Skeletal muscle satellite cell (primary cell): Measurements from ENCODE around the gene F2R.
"Not testable (repeated sequence)": the region's sequence is repeated elsewhere in the genome, so short reads cannot be mapped to it uniquely, and the experiment has no call there.

Source experiments
- H3K27me3 ChIP-seq: 2 replicates; pipeline ENCODE4 v1.7.0; 2013; ENCODE audit warnings: low read length; ENCODE audit not compliant: control insufficient read depth, insufficient read depth
- H3K36me3 ChIP-seq: 2 replicates; pipeline ENCODE4 v1.7.0; 2013; ENCODE audit warnings: mild to moderate bottlenecking, control low read depth, low read length; ENCODE audit not compliant: insufficient read depth
- H3K4me1 ChIP-seq: 2 replicates; pipeline ENCODE4 v1.7.0; 2013; ENCODE audit warnings: low read length; ENCODE audit not compliant: control insufficient read depth, insufficient read depth
- H3K4me2 ChIP-seq: 2 replicates; pipeline ENCODE4 v1.7.0; 2013; ENCODE audit warnings: mild to moderate bottlenecking, low read length
- H3K4me3 ChIP-seq: 2 replicates; pipeline ENCODE4 v1.7.0; 2013; ENCODE audit warnings: low read length
- H3K9ac ChIP-seq: 2 replicates; pipeline ENCODE4 v1.7.0; 2013; ENCODE audit warnings: mild to moderate bottlenecking, low read depth, low read length, moderate library complexity
- H3K9me3 ChIP-seq: replicated peaks from 2 replicates; pipeline ENCODE4 v1.7.0; 2013; ENCODE audit warnings: mild to moderate bottlenecking, control low read depth, low read length

The F2R gene

GRCh38 chr5:76723906-76724305, 8.0 kb downstream of the F2R start:
- H3K36me3 ChIP-seq: no peaks in the 10 kb centered on the region
- H3K9ac ChIP-seq: no peak overlapping the region
- no peak overlapping the region for H3K4me3 ChIP-seq

GRCh38 chr5:76724871-76725270, 8.9 kb downstream of the F2R start:
- Histone ChIP-seq H3K36me3 (peaks cover 3% of the 10 kb centered on the region), H3K9ac (peak overlapping the region; percentile 21)

More at GRCh38 chr5:76723906-76724305, 8.0 kb downstream of the F2R start:
- Histone ChIP-seq H3K27me3 (no peaks in the 10 kb centered on the region), H3K9me3 (no peaks in the 10 kb centered on the region), H3K4me2 (no peak overlapping the region), H3K4me1 (no peaks in the 10 kb centered on the region)

GRCh38 chr5:76728965-76729364, 13.0 kb downstream of the F2R start:
- peaks cover 27% of the 10 kb centered on the region for H3K36me3 ChIP-seq
- H3K9ac ChIP-seq: no peak overlapping the region
- no peaks in the 10 kb centered on the region for H3K4me1 ChIP-seq
- no peaks in the 10 kb centered on the region for H3K27me3 ChIP-seq
- H3K4me3 ChIP-seq: no peak overlapping the region
- H3K4me2 ChIP-seq: no peak overlapping the region
- H3K9me3 ChIP-seq: peaks cover 7% of the 10 kb centered on the region

More at GRCh38 chr5:76724871-76725270, 8.9 kb downstream of the F2R start:
- Histone ChIP-seq H3K27me3 (no peaks in the 10 kb centered on the region), H3K9me3 (peaks cover 3% of the 10 kb centered on the region), H3K4me3 (no peak overlapping the region), H3K4me1 (no peaks in the 10 kb centered on the region), H3K4me2 (no peak overlapping the region)

DNA sequence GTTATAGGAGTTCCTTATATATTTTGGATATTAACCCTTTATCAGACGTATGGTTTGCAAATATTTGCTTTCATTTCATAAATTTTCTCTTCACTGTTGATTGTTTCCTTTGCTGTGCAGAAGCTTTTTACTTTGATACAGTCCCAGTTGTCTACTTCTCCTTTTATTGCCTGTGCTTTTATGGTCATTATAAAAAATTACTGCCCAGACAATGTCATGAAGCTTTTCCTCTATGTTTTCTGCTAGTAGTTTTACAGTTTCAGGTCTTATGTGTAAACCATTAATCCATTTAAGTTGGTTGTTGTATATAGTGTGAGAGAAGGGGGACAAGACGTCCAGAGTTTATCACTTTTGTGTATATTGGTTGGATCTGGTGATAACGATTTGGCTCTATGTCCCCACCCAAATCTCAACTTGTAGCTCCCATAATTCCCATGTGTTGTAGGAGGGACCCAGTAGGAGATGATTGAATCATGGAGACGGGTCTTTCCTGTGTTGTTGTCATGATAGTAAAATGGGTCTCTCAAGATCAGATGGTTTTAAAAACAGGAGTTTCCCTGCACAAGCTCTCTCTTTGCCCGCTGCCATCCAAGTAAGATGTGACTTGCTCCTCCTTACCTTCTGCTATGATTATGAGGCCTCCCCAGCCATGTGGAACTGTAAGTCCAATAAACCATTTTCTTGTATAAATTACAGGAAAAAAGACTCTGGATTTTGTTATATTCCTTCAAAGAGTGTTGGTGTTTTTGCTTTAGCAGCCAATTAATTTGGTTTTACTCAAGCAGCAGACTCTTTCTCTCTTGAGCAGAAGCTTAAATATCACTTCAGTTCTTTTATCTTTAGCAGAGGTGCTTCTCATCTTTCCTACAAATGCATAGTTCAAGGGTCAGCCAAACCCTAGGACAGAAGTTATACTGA, 13.7 kb downstream of the F2R start:
- H3K27me3 ChIP-seq: no peaks in the 10 kb centered on the region
- H3K4me2 ChIP-seq: no peak overlapping the region
- H3K4me1 ChIP-seq: no peaks in the 10 kb centered on the region
- H3K9ac ChIP-seq: no peak overlapping the region
- no peak overlapping the region for H3K4me3 ChIP-seq
- peaks cover 34% of the 10 kb centered on the region for H3K36me3 ChIP-seq
- H3K9me3 ChIP-seq: peaks cover 7% of the 10 kb centered on the region

DNA sequence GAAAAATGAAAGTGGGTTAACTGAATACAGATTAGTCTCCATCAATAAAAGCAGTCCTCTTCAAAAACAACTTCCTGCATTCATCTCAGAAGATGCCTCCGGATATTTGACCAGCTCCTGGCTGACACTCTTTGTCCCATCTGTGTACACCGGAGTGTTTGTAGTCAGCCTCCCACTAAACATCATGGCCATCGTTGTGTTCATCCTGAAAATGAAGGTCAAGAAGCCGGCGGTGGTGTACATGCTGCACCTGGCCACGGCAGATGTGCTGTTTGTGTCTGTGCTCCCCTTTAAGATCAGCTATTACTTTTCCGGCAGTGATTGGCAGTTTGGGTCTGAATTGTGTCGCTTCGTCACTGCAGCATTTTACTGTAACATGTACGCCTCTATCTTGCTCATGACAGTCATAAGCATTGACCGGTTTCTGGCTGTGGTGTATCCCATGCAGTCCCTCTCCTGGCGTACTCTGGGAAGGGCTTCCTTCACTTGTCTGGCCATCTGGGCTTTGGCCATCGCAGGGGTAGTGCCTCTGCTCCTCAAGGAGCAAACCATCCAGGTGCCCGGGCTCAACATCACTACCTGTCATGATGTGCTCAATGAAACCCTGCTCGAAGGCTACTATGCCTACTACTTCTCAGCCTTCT, 16.6 kb downstream of the F2R start:
- Histone ChIP-seq H3K9ac (no peak overlapping the region), H3K27me3 (no peaks in the 10 kb centered on the region), H3K4me3 (no peak overlapping the region), H3K4me2 (no peak overlapping the region), H3K36me3 (peaks cover 36% of the 10 kb centered on the region), H3K4me1 (no peaks in the 10 kb centered on the region), H3K9me3 (peaks cover 7% of the 10 kb centered on the region)

GRCh38 chr5:76733049-76733417, 17.1 kb downstream of the F2R start:
- Histone ChIP-seq H3K9me3 (peaks cover 7% of the 10 kb centered on the region), H3K36me3 (peaks cover 36% of the 10 kb centered on the region), H3K4me3 (no peak overlapping the region), H3K27me3 (no peaks in the 10 kb centered on the region), H3K4me2 (no peak overlapping the region), H3K9ac (no peak overlapping the region), H3K4me1 (no peaks in the 10 kb centered on the region)

DNA sequence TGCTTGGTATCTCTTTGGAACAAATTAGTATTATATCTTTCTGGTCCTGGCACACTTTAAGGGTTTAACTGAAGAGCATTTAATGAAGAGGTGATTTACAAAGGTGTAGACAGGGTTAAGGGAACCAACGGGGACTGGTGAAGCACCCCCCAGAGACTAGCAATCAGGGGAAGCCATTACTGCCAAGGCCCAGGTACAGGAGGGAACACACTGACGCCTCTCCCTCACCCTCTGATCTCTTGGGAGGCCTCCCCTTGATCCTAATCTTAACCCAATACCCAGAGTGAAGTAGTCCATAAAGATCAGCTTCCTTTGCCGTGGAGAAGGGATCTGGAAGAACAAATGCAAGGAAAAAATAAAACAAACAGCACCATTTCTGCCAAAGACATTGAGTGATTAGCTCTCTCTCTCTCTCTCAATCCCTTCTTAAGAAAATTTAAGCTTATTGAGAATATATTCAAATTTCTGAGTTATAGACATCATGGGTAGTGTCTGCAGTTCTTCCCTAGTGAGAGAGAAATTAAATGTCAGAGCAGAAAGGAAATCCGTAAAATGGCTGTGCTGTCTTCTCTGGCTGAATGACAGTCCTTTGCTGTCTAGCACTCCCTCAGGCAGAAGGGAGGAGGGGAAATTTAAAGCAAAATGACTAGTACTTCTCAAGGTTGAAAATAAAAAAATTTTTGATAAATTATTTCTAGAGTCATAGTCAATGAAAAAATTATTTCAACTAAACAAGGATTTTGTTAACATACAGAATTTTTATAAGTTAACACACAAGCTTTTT, 20.0 kb downstream of the F2R start:
- no peaks in the 10 kb centered on the region for H3K9me3 ChIP-seq
- H3K4me3 ChIP-seq: no peak overlapping the region
- no peaks in the 10 kb centered on the region for H3K27me3 ChIP-seq
- H3K4me1 ChIP-seq: peaks cover 5% of the 10 kb centered on the region
- H3K9ac ChIP-seq: no peak overlapping the region
- peaks cover 27% of the 10 kb centered on the region for H3K36me3 ChIP-seq
- H3K4me2 ChIP-seq: no peak overlapping the region

DNA sequence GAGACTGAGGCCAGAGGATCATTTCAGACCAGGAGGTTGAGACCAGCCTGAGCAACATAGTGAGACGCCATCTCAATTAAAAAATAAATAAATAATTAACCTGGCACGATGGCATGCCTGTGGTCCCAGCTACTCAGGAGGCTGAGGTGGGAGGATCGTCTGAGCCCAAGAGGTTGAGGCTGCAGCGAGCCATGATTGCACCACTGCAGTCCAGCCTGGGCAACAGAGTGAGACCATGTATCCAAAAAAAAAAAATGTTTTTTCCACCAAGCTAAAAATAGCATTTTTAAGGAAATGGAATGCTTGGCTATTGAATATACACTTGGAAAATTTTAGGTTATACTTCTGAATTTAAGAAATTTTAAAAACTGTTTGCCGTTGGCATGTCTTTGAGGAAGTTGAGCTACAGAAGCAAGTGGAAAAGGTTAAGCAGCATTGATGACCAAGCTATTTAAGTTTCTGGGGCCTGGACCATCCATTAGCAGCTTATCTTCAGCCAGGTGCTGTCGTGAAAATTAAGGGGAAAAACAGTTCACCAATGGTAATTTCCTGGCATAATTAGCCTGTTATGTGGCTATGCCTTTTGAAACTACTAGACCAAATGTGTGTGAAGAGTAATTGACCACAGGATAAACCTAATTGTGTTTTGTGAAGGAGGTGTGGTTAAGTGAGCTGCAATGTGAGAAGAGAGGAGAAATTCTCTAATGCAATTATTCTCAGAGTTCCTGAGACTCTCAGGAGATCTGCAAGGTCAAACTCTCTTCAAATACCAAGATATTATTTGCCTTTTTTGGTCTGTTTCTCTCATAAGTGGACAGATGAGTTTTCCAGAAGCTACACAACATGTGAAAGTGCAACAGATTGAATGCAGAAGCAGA, 21.0 kb downstream of the F2R start:
- Histone ChIP-seq H3K4me2 (no peak overlapping the region), H3K4me1 (peaks cover 5% of the 10 kb centered on the region), H3K27me3 (no peaks in the 10 kb centered on the region), H3K9me3 (no peaks in the 10 kb centered on the region), H3K4me3 (no peak overlapping the region), H3K36me3 (peaks cover 27% of the 10 kb centered on the region), H3K9ac (no peak overlapping the region)

DNA sequence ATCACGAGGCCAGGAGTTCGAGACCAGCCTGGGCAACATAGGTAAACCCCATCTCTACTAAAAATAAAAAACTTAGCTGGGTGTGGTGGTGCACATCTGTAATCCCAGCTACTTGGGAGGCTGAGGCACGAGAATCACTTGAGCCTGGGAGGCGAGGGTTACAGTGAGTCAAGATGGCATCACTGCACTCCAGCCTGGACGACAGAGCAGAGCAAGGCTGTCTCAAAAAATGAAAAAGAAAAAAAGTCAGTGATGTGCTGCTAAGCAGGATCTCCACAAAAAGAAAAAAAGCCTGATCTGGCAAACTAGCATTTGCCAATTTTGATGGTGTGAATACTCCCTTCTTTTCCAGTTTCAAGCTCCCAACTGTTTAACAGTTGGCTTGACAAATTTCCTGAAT, 21.9 kb downstream of the F2R start:
- Histone ChIP-seq H3K4me2 (no peak overlapping the region), H3K4me3 (no peak overlapping the region), H3K36me3 (peaks cover 20% of the 10 kb centered on the region), H3K4me1 (peaks cover 5% of the 10 kb centered on the region), H3K9me3 (no peaks in the 10 kb centered on the region), H3K27me3 (no peaks in the 10 kb centered on the region), H3K9ac (no peak overlapping the region)

GRCh38 chr5:76741506-76741905, 25.6 kb downstream of the F2R start:
- H3K9me3 ChIP-seq, H3K4me2 ChIP-seq, H3K36me3 ChIP-seq, H3K4me3 ChIP-seq, H3K9ac ChIP-seq, H3K27me3 ChIP-seq, H3K4me1 ChIP-seq: not testable (repeated sequence)

DNA sequence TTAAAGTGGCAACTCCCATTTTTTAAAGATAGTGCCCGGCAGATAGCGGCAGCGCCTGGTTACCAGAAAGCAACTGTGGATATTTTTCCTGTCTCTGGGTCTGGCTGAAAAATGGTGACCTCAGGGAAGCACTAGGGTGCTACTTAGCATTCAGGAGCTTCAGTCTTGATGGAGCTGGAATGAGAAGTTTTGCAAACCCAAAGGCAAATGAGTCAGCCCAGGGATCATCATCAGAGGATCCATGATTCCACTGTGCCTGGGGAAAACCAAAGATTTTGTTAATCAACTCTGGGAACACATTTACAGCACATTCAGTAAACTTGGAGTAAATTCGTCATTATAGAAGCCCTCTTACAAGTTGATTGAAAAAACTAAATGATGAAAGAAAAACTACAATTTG, 26.7 kb downstream of the F2R start:
- Histone ChIP-seq H3K4me1 (peaks cover 5% of the 10 kb centered on the region), H3K4me2 (no peak overlapping the region), H3K27me3 (no peaks in the 10 kb centered on the region), H3K9ac (no peak overlapping the region), H3K36me3 (no peaks in the 10 kb centered on the region), H3K4me3 (no peak overlapping the region), H3K9me3 (no peaks in the 10 kb centered on the region)
